ENCODE data around the gene HPS4.

HPS4 gene

DNA sequence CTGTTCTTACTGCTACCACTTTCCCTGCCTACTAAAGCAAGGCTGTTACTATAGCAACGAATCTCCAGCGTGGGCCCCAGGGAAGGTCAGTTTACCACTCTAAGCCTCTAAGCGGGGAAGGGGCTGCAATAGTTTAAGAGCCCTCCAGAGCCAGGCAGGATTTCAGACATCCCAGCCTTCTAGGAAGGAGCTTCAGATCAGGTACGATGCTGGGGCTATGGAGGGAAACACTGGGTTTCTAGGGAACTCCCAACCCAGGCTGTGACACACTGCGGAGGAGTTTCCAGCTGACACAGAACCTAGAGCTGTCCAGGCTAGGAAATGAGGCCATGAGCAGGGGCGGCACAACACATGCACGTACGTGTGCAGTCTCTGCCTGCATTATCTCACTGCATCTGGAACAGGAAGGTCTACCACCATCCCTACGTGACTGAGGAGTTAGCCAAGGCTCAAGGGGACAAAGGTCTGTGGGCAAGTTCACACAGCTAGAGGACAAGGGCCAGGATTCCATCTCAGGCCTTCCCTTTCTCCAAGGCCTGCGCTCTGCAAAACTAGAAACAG lies 20.4 kb downstream of the HPS4 start:
- DNase-seq, result no peak

DNA sequence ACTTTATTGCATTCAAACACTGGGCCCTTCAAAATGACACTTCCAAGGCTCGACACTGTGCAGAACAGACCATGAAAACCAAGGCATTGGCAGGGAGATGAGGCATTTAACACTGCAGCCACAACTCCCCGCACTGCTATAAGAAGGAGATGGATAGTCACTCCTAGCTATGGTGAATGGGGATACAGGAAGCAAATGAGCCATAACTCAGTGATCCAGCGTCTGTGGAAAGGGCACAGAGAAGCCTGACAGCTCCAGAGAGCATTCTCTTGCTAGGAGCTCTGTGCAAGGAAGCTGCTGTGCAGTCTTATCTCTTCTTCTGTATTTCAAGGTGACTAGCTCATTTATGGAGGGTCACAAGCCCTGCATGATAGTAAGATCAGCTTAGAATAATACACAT lies 20.9 kb downstream of the HPS4 start:
- no peak for DNase-seq

DNA sequence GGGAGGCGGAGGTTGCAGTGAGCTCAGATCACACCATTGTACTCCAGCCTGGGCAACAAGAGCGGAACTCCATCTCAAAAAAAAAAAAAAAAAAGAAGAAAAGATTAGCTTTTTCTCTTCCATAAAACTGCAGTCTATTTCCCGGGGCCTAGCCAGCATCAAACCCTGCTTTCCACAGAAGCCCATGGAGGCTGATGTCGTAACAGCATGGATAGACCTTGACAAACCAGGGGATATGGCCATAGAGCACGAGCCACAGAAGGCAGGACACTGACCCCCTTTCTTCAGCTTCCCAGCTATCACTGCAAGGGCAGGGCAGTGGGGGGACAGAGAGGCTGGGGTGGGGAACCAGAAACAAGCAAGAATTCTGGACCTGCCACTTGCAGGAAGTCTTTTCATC lies 21.5 kb downstream of the HPS4 start:
- DNase-seq, result no peak

DNA sequence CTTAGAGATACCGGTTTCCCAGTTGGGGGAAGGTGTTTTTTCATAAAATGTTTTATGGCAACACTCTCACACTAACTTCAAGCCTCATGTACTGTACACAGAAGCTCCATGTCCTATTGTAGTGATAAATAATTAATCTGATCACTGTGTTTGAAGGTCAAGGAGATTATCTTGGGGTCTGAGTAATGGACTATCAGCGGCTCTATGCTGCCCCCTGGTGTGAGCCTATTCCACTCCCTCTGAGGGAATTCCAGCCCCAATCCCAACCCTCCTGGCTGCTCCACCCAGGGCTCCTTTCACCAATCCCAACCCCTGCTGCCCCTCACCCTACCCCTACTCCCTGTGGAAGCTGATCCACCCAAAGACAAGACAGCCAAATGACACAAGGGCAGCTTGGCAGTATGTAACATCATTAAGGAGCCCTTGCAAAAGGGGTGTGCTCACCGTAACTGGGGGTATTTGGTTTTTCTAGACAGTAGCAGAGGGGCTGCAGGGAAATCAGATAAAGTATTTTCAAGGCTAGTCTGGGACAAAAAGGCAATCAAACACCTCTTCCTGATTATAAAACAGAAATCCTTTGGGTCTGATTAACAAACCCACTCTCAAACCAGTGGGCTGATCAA lies 22.3 kb downstream of the HPS4 start:
- peak; percentile 40 for DNase-seq

DNA sequence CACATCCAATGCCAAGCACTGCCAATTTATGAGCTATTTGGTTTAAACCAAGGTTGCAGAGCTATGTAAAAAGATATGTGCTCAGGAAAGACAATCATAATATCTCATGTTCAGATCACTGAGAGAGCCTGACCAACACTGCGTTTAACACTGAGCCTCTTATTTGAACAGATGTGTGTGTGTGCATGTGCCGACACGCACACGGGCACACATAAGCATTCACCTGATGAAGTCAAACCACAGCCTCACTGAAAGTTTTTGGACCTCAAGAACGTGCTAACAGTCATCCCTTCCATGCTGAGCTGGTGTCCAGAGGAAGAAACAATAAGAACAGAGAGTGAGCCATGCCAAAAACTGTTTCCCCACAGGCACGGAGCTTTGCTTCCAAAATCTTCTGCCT lies 23.4 kb downstream of the HPS4 start:
- DNase-seq, result no peak

DNA sequence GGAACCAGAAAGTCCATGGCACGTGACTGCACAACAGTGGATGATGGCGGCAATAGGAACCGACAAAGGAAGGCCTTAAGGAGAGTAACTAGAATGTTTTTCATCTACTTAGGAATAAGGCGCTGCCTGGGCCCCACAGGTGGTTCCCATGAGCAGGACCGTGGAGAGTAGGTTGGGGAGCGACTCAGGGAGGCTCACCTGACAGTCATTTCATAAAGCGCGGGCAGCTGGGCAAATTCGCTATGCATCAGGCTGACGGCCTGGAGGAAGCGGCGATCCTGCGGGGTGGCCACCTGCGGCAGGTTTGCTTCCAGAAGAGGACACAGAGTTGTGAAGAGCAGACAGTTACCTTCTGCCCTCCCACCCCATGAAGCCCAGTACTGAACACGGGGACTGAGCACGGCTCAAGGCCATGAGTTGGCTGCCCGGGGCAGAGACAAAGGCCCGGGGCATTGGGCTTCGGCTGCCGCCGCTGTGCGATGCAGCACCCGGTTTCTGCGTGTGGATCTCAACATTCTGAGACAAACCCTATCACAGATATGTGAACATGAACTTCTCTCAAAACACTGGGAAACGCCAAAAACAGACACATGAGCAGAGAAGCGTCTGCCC lies 25.8 kb downstream of the HPS4 start:
- DNase-seq, result no peak

DNA sequence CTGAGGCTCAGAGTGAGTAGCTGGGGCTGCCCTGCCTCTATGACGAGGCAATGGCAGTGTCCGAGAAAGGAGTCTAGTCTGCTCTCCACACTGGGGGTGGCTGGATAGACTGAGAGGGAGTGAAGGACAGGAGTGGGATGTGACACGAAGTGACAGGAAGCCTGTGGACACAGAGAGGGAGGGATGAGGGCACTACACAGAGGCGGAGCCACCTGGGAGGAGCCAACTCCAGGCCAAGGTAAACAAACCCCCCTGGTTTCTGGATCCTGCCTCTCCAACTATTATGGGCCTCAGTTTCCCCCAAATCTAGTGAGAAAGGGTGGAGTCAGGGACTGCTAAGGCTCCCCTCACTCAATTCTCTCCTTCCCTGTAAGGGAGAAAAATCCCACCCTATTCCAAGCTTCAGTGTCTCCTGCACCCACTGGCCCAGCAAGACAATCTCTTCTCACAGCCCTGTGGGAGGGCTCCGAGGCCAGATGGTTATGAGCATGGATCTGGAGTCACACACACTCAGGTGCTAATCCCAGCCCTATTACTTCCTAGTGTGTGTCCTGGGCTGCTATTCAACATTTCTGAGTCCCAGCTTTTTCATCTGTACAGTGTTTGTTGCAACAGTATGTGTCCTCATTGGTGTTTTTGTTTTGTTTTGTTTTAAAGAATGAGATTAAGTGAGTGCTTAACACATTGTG lies 29.6 kb downstream of the HPS4 start:
- no peak for DNase-seq

DNA sequence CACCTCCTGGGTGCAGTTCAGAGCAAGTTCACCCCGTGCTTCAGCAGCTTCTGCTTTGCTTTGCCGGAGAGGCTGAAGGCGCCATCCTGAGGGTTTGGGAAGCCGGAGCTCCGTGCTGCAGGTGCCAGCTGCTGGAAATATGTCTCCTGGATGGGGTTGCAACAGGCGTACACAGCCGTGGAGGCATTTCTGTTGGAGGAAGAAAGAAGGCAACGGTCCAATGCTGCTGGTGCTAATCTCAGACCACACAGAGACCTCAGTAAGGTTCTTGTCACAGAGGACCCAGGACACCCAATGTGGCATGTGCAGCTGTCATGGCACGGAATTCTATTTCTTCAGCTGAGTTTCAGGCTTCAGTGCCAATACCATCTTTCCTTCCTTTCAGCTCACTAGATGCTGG lies 30.4 kb downstream of the HPS4 start:
- DNase-seq, result no peak

DNA sequence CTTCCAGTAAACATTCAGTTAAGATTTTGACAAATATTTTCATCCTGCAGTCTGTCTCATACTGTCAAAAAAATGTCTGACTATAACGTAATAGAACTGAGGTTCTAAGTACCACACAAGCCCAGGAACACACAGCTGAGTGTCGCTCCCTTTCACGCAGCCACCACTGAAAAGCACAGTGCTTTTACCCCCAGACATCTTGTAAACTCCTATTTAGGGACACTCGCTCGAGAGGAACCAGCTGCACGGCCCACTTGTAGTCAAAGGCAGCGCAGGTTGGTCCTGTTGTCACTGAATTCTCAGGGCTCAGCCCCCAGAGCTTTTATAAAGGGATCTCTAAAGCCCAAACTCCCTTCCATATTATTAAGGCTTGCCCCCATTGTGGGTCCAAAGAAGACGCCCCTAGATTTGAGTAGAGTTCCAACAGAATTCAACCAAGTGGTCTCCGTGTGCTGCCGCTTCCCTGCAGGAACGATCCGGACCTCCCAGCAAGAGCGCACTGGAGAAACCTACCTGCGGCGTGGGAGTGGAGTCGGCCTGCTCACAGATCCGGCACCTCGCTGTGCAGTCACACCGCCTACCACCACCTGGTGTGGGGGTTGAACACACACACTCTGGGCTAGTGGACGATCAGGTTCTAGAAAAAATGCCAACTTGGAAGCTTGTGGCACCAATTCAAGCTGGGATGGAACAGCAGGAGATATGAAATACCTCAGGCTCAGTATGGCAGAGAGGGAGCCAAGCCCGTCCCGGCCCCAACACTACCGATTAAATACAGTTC lies 31.2 kb downstream of the HPS4 start:
- no peak for DNase-seq

DNA sequence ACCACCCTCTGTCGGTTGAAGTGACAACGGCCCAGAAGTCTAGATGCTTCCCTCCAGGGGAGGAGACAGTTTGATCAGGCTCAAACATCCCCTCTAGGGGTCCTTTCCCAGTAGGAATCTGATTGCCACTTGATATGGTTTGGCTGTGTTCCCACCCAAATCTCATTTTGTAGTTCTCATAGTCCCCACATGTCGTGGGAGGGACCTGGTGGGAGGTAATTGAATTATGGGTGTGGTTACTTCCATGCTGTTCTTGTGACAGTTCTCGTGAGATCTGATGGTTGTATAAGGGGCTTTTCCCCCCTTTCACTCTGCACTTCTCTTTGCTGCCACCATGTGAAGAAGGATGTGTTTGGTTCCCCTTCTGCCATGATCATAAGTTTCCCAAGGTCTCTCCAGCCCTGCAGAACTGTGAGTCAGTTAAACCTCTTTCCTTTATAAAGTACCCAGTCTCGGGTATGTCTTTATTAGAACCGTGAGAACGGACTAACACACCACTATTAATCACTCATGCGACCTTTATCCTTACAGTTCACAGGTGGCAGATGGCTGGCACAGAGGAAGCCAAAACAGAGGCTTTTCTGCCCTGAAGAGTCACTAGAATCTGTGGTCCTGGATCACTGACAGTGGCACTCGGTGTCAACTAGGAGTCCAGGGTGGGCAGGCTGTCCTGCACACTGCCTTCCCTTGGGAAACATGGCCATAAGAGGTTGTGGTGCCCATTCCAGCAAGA lies 33.0 kb downstream of the HPS4 start:
- DNase-seq, result no peak

DNA sequence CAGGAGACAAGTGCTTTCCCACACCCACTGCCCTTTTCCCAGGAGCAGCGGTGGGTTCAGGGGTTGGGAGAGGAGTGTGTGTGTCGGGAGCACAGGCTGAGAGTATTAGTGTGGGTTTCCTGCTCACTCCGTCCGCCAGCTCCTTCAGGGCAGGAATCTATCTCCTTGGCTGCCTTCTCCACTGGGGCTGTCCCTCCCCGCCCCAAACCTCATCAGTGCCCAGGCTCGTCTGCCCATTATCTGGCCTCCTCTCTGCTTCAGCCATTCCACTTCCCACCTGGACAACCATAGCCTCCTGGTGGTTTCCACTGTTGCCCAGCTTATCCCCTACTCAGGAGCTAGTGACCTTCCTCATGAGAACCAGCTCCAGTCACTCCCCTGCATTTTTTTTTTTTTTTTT lies 34.6 kb downstream of the HPS4 start:
- no peak for DNase-seq

DNA sequence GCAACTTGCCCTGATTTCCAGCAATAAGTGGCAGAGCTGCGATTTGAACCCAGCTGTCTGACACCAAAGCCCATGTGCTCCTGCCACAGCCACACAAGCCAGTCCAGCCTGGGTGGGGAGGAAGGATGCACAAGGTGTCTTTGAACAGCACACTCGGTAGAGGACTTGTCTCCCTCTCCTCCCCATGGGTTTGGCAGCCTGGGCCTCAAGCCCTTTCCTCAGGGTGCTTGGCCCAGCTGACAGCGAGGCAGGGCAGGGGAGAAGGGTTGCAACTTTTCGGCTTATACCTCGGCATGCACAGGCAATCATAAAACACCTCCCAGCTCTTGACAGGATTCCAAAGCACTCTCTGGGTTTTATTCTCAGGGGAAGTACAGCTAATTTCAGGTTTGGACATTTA lies 35.2 kb downstream of the HPS4 start:
- DNase-seq, result no peak

DNA sequence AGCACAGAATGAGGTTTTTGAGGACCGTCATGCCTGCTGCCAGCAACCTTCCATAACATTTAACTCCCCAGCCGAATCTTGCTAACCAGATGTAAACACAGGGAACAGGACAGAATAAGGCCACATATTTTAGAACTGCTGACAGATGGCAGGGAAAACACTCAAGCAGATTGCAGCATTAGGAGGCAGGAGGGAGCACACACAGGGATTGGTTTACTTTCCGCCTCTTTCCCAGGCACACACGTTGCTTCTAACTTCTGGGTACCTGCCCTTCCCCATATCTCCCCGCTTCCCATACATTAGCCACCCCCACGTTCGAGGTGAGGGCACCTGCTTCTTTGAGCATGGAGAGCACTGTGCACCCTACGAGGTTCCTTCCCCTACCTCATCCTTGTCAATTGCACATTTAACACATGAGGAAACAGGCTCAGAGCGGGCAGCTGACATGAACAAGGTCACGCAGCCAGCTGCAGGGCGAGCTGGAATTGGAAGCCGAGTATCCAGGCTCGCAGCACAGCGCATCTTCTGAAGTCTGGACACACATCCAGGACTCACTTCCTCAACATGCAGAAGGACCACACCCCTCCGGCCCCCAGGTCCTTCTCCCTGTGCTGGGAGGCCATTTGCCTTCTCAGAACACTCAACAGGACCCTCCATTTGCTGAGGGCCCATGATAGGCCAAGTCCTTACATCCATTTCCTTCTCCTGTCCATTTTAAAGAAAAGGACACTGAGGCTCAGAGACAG lies 35.8 kb downstream of the HPS4 start:
- DNase-seq, result no peak

DNA sequence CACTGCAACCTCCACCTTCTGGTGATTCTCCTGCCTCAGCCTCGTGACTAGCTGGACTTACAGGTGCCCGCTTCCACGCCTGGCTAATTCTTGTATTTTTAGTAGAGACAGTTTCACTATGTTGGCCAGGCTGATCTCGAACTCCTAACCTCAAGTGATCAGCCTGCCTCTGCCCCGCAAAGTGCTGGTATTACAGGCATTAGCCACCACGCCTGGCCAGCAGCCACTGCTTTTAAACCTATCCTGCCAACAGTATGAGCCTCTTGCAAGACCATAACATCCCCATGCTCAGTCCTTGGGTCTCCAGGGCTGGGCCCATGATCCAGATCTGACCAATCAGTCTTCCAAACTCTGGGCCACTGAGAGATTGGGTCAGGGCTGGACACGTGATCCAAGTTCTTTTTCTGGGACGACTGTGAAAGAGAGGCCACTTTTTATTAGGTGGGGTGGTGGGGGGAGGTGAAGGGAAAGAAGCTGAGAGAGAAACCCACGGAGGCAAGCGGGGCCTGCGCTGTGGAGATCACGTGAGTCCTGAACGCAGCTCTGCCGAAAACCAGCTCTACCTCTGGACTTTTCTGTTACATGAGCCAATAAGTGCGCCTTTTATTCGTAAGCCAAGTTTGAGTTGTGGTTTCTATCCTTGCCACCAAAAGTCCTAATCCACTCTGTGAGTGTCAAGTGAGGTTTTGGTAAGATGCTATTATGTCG lies 36.6 kb downstream of the HPS4 start:
- no peak for DNase-seq

DNA sequence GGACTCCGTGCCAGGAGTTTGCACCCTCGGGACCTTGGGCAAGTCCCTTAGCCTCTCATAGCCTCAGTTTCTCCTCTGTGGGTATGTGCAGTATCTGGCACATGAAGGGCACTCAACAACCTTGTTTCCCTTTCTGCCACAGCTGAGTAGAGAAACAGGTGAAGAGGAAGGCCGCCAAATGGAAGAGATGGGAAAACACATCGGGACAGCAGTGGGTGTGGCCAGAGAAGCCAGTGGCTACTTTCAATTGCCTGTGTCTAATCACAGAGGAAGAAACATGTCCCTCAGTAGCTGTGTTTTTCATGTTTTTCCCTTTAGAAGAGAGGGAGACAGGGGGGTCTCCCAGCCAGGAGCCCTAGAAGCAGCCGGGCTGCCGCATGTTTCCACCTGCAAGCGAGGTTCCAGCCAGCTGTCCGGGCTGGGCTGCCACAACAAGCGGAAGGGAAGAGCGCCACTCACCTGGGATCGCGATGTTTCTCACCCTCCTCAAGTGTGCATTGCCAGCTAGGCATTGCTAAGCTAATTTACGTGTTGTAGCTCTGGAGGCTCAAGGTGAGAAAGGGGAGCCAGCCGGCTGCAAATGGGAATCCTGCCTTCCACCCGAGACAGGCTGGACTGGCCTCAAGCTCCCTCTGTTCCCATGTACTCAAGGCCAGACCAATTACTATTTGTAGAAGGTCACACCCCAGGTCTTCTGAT lies 37.9 kb downstream of the HPS4 start:
- DNase-seq, result no peak

DNA sequence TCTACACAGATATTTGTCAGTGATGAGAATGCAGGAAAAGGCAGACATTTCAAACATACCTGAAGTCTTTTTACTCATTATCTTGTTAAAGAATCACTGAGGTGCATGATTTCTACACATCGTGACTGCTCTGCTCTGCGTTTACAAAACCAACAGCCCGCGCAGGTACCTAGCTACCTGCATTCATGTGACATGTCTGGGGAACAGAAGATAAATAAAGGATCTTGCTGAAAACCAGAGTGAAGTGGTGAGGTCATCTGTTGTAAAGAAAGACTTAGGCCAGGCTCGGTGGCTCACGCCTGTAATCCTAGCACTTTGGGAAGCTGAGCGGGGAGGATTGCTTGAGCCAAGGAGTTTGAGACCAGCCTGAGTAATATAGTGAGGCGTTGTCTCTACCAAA lies 38.8 kb downstream of the HPS4 start:
- DNase-seq, result no peak

DNA sequence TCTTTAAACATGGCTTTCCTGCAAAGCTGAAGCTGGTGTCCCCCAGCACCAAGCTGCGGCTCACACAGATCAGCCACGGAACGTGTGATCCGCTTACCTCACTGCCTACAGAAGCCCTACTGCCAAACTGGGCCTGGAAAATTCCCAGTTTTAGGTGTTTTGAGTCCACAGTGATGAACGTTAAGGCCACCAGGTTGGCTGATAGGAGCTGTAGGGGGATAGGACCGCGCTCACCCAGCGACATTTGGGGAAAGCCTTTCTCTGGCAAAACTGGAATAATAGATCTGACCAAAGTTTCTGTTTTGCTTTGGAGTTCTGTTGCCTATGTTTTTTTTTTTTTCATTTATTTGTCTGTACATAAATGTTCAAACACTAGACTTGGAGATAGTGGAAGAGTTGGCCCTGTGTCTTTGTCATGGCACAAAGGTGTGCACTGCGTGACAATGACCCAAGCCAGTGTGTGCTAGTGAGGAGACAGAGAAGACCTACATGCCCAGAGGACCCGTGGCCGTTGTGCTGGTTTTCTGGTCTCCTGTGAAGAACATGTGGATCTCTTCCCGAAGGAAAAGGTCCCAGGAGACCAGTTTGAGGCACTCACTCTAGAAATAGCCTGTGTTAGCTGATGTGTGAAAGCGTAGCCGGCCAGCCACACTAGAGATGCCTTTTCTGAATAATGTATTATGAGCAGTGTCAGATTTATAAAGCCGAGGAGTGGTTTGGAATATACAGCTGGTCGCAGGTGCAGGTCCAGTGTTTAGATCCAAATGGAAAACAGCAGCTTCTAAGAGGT lies 39.5 kb downstream of the HPS4 start:
- DNase-seq, result no peak

DNA sequence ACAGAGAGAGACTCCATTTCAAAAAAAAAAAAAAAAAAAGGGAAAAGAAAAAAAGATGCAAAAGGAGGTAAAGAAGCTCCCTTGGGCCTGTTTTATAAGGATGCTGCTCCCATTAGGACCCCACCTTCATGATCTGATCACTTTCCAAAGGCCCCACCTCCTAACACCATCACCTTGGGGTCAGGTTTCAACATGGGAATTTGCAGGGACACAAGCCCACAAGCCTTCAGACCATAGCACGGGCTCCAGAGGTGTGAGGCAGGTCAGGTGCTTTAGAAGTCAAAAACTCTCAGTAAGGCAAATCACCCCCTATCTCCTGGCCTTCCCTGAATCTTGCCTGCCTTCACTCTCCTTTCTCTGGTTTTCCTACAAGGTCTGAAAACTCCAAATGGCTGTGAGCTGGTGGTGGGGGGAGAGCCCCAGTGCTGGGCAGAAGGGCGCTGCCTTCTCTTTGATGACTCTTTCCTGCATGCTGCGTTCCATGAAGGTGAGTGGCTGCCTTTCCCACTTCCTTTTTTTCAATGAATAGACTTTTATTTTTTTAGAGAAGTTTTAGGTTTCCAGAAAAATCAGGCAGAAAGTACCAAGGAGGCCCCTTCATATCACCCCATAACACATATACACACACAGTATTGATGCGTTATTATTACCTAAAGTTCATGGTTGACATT lies 41.4 kb downstream of the HPS4 start:
- DNase-seq, result no peak

DNA sequence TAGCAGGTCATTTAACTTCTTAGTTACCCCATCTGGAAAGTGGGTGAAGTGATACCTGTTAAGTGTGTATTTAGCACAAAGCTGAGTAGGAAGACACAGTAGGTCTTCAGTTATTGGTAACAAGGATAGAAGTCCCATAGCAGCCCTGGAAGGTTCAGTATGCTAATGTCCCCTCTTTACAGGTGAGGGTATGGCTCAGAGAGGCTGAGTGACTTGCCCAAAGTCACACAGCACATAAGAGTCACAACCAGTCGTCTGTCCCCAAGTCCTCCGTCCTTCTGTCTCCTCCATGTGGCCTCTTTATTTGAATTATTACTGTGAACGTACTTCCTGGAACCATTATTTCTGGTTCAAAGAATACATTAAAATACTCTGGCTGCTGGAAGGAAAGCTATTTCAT lies 44.0 kb downstream of the HPS4 start:
- no peak for DNase-seq

Data from fibroblast of skin of right quadriceps (primary cell).